GM18502 (cell line): Measurements from ENCODE around the gene RBM3.
"Not testable (repeated sequence)": the region's sequence is repeated elsewhere in the genome, so short reads cannot be mapped to it uniquely, and the experiment has no call there.

Experiments
- ATAC-seq: cut with Tn5 transposase; IDR thresholded peaks from one replicate; pipeline ENCODE4 v1.9.1; 2021; ENCODE audit warnings: mild to moderate bottlenecking; ENCODE audit not compliant: unreplicated experiment, poor library complexity

RBM3 gene

DNA sequence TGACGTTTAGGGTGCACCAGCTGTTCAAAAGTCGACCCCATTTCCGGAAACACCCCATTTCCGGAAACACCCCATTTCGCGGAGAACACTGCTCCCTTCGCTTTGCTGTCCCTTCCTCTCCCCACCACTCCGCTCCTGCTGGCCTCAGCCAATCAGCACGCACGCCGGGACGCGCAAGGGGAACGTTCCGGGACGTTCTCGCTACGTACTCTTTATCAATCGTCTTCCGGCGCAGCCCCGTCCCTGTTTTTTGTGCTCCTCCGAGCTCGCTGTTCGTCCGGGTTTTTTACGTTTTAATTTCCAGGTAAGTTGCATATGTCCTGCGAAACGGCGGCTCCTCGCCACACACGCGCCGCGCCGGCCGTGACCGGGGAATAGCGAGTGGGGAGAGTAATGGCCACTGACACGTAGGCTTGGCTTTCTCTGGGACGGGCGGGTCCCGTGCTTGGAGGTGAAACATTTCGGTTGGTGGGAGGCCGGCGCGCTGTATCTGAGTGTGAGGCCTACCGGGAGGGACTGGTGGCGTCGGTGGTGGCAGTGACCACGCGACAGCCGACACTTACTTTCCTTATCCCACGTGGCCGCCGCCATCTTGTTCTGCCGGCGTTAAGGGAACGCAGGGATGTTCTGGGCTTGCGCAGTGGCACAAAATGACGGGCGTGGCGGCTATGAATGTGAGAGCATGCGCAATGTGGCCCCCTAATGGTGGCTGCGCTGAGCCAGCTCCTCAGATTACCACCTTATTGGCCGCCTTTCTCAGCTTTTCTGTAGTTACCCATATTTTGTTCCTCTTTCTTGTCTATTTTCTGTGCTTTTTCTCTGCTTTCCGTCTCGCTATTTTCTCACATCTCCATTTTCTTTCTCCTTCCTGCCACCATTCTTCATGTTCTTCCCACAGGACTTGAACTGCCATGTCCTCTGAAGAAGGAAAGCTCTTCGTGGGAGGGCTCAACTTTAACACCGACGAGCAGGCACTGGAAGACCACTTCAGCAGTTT, at the start of gene RBM3:
Gene RBM3, plus strand, starts transcription at position 215 of the 997 bp plus-strand sequence. Its CDS starts 697 bp downstream, at position 912.
- peak; percentile 76 for ATAC-seq

DNA sequence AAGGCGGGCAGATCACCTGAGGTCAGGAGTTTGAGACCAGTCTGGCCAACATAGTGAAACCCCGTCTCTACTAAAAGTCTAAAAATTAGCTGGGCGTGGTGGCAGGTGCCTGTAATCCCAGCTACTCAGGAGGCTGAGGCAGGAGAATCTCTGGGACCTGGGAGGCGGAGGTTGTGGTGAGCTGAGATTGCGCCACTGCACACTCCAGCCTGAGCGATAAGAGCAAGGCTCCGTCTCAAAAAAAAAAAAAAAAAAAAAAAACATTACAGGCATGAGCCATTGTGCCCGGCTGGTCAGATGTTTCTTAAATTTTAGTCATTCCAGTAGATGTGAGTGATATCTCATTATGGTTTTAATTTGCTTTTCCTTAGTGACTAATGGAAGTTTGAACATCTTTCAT, 48.4 kb upstream of the RBM3 start:
- not testable (repeated sequence) for ATAC-seq

DNA sequence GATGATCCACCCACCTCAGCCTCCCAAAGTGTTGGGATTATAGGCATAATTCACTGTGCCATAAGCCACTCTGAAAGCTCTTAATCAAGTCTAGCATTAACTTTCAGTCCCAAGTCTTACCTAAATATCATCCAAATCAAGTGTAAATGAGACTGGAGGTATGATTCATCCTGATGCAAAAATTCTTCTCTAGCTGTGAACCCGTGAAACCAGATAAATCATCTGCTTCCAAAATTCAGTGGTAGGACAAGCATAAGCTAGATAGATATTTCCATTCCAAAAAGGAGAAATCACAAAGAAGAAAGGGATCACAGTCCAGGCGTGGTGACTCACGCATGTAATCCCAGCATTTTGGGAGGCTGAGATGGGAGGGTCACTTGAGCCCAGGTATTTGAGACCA, 43.5 kb upstream of the RBM3 start:
- ATAC-seq = no peak

DNA sequence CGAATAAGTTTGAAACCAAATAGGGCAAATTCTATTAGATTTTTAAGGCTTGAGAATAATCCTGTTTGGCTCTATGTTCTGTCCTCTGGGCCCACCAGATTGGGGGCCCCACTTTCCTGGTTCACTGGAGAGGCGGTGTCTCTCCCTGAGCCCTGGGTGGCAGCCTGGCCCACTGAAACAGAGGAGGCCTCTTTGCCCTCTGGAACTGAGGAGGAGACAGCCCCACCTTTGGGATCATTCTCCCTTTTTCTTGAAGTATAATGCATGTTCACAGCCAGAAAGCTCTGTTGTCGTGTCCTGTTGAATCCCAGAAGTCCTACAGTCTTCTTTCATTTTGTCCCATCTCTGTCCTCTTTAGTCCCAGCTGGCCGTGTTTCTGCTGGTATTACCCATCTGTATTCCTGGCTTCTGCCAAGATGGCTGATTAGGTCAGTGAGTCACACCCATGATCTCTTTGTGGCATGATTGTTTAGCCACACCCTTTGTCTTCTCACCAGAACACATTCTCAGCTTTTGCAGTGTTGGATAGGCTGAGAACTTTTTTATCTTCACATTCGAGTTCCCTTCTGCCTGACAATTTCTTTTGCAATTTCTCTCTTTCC, 42.8 kb upstream of the RBM3 start:
- ATAC-seq = no peak

DNA sequence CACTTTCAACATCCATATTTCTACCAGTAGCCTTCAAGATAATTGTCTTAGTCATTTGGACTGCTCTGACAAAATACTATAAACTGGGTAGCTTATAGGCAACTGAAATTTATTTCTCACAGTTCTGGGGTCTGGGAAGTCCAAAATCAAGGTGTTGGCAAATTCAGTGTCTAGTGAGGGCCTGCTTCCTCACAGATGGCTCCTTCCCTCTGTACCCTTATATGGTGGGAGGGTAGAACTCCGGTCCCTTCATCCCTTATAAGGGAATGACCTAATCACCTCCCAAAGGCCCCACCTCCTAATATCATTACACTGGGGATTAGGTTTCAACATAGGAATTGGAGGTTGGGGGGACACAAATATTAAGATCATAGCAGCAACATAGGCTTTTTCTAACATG, 42.1 kb upstream of the RBM3 start:
- ATAC-seq = no peak

DNA sequence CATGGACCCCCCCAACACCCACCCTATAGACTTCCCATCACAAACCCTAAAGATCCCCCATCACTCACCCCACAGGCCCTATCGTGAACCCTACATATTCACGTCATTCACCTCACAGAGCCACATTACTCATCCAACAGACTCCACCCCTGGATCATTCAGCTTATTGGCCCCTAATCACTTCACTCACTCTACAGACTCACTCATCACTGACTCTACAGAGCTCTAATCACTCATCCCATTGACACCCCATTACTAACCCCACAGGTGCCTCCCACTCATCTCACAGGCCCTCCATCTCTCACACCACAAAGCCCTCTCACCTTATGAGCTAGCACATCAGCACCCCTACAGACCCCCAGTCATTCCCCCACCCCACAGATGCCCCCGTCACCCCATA, 41.1 kb upstream of the RBM3 start:
- ATAC-seq = no peak

DNA sequence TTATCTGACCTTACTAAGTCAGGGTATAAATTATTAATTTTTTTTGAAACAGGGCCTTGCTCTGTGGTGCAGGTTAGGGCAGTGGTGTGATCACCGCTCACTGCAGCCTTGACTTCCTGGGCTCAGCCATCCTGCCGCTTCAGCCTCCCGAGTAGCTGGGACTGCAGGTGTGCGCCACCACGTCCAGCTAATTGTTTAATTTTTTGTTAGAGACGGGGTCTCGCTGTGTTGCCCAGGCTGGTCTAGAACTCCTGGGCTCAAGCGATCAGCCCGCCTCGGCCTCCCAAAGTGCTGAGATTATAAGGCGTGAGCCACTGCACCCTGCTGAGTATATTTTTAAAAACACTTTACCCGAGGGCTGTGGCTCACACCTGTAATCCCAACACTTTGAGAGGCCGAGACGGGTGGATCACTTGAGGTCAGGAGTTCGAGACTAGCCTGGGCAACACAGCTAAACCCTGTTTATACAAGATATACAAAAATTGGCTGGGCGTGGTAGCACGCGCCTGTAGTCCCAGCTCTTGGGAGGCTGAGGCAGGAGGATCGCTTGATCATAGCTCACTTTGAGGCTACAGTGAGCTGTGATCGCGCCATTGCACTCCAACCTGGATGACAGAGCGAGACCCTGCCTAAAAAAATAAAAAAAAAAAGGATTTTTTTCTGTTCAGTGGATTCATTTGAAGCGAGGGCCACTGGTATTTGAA, 35.5 kb upstream of the RBM3 start:
- ATAC-seq = no peak

DNA sequence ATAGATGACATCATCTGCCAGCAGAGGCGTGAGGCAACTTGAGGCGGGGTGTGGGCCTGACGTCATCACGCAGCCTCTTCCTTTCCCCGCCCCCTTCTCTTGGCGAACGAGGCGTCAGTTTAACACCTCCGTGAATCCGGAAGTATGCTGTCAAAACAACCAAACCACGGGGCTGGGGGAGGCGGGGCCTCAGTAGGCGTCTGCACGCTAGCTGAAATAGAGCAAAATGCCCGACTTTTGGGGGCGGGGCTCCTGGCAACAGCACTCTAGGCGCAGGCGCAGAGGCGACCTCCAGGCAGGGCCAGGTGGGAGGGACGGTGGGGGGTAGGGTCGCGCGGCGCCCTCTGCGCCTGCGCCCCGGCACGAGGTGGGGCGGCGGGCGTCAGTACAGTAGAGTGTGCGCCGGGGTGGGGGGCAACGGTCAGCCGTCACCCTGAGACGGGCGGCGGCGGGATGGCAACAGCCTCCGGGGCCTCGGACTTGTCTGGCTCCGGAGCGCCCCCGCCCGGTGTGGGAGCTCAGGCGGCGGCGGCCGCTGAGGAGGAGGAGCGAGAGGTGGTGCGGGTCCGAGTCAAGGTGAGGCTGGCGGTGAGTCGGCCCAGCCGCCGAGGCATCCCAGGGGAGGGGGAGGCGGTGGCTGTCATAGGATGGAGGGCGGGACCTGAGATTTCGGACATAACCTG, 34.8 kb upstream of the RBM3 start, which contains the start of gene TBC1D25:
Gene TBC1D25, plus strand, starts transcription at position 370 of the 683 bp plus-strand sequence. Its CDS starts 84 bp downstream, at position 454.
- ATAC-seq = peak; percentile 87

DNA sequence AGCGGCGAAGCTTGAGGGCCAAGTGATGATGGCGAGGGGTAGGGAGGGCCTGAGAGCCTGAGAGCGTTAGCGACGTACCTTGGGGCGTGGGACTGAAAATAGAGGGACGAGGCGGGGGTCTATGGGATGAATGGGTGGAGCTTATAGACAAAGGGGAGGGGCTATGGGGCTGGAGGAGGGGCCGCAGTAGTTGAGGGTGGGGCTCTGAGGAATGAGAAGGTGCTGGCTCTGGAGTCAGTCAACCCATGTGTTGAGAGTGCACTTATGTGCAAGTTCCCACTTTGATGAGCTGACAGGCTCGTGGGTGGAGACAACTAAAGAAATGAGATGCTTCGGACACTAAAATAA, 34.3 kb upstream of the RBM3 start:
- peak; percentile 36 for ATAC-seq

DNA sequence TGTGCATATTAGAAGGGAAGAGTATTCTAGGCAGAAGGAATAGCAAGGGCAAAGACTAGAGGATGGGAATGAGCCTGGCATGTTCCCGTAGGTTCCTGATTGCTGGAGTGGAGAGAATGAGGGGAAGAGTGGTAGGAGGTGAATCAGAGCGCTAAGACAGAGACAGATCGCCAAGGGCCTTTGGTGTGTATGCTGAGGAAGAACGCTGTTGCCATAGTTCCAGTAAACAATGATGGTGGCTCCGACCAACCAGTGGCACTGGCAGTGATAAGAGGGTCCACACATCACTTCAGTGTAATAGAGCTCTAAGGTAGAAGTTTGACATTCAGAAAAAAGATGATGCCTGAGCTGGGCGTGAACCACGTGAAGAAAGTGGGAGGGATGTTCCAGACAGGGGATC, 33.8 kb upstream of the RBM3 start:
- ATAC-seq = no peak

DNA sequence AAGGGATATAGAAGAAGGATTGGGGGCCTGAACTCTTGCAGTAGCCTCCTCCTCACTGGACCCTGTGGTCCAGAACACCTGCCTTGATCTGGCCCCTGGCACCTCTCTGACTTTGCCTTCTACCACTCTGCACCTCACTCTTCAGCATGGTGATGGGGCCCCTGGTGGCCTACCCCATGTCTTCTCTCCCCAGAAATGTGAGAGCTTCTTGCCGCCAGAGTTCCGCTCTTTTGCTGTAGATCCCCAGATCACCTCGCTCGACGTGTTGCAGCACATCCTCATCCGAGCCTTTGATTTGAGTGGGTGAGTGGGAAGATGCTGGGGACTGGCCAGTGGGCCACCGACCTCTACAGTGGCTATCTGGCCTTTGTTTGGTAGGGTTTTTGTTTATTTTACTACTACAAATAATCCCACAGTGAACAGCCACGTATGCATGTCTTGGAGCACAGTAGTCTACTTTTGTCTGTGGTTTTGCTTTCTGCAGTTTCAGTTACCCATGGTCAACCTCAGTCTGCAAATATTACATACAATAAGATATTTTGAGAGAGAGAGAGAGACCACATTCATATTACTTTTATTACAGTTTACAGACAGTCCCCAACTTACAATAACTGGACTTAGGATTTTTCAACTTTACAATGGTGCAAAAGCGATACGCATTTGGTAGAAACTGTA, 33.0 kb upstream of the RBM3 start:
- no peak for ATAC-seq

DNA sequence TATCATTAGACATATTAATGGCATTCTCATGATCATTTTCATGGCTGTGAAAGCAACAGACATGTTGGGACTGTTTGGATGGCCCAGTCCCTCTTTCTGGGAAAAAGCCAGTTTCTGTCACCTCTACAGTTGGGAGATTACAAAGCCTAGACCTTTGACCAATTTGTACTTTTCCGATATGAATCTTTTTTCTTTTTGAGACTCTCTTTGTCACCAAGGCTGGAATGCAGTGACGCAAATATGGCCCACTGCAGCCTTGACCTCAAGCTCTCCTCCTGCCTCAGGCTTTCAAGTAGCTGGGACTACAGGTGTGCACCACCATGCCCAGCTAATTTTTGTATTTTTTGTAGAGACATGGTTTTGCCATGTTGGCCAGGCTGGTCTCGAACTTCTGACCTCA, 25.4 kb upstream of the RBM3 start:
- ATAC-seq = no peak

DNA sequence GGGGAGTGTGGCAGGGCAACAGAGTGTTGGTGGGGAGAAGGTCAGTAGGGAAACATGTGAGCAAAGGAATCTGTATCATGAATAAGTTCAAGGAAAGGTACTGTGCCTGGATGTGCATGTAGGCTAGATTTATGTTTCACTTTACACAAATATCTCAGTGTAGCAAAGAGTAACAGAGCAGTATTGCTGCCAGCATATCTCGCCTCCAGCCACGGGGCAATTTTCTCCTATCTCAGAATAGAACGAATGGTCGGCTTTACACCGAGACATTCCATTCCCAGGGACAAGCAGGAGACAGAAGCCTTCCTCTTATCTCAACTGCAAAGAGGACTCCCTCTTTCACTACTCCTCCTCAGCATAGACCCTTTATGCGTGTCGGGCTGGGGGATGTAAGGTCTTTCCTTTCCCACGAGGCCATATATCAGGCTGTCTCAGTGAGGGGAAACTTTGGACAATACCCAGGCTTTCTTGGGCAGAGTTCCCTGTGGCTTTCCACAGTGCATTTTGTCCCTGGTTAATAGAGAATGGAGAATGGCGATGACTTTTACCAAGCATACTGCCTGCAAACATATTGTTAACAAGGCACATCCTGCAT, 18.5 kb upstream of the RBM3 start:
- ATAC-seq = not testable (repeated sequence)

DNA sequence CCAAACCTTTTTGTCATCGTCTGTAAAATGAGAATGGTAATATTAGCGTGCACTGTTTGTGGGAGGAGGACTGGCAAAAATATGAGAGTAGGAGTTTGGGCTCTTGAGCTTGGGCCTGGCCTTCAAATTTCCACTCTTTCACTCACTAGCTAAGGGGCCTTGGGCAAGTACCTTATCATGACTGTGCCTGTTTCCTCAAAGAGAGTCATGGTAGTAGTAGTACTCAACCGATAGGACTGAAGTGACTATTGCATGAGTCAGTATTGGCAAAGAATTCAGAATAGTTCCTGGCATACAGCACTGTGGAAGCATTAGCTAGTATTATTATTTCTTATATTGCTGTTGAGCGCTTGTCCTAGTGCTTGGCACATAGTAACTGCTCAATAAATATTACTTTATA, 16.0 kb upstream of the RBM3 start:
- ATAC-seq = no peak

DNA sequence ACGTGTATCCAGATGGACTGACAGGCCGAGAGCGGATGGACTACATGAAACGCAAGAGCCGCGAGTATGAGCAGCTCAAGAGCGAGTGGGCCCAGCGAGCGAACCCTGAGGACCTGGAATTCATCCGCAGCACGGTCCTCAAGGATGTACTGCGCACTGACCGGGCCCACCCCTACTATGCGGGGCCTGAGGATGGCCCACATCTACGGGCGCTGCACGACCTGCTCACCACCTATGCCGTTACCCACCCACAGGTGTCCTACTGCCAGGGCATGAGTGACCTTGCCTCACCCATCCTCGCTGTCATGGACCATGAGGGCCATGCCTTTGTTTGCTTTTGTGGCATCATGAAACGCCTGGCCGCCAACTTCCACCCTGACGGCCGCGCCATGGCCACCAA, 14.6 kb upstream of the RBM3 start:
- no peak for ATAC-seq

DNA sequence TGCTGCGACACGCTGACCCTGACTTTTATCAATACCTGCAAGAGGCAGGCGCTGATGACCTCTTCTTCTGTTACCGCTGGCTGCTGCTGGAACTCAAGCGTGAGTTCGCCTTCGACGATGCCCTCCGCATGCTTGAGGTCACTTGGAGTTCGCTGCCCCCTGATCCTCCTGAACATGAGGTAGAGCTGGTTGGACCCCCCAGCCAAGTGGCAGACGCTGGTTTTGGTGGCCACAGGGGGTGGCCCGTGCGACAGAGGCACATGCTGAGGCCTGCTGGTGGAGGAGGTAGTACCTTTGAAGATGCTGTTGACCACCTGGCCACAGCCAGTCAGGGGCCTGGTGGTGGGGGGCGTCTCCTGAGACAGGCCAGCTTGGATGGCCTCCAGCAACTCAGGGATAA, 14.2 kb upstream of the RBM3 start:
- no peak for ATAC-seq

DNA sequence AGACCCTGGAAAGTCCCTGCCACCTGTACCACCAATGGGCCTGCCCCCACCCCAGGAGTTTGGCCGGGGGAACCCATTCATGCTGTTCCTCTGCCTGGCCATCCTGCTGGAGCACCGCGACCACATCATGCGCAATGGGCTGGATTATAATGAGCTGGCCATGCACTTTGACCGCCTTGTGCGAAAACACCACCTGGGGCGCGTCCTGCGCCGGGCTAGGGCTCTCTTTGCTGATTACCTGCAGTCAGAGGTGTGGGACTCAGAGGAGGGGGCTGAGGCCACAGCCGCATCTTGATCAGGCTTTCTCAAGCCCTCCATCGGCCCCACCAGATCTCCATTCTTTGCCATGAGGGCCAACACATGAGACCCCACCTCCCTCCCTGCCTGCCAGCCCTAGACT, 13.6 kb upstream of the RBM3 start:
- ATAC-seq = no peak

DNA sequence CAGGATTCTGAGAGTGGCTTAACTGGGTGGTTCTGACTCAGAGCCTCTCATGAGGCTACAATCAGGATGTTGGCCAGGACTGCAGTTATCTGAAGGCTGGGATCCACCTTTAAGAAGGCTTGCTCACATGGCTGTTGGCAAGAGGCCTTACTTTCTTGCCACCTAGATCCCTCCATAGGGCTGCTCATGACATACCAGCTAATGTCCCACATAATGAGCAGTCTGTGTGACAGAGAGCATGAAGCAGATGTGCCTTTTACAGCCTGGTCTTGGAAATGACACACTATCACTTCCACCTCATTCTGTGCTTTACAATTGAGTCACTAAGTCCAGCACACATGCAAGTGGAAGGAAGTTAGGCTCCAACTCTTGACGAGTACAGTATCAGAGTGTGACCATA, 4.3 kb upstream of the RBM3 start:
- peak; percentile 50 for ATAC-seq

DNA sequence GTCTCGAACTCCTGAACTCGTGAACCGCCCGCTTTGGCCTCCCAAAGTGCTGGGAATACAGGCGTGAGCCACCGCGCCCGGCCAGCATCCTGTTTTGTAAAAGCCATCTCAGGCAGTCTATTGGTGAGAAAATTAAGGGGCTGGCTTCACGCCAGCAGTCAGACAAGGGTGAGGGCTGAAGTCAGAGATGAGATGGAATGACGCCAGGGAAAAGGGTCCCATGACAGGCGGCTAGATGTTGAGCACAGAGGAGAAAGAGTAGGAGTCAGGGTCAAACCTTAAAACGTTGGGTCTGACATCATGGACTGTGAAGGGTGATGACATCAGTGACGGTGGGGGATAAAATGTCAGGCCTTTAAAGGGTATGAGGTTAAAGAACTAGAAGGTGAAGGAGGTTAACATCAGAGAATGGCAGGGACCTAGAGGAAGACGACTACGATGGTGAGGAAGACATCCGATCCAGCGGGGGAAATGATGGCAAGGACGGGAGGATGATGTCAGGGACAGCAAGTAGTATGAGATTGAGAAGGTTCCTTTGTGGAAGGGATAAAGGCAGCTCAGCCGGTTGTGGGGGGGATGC, 504 bp upstream of the RBM3 start:
- ATAC-seq = peak; percentile 17
